ENCODE data around the gene REP15. TPM values are rescaled to one million over a fixed set of nuclear protein-coding genes. Genes with fewer than 3 reads are reported as not detected.

Gene REP15
- total and polyA plus RNA-seq, 2 of the 4 experiments (the other 2 are of a cell fraction) = 0.48 to 2.2 TPM

DNA sequence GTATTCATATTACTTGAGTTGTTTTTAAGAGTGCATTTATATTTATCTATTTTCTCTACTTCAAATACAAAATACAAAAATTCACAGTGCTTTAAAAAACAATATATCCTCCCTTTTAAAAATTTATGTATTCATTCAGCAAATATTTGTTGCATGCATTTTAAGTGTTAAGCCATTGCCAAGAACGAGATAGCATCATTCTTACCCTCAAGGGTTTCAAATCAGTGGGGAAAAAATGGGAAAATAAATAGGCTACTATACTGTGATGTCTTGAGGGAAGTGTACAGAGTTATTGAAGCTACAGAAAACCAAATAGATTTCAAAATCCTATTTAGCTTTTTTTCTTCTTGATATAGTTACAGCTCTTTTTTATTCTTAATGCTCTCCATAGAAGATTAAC lies 37.5 kb downstream of the REP15 start:
- no peak overlapping the region for H3K4ac ChIP-seq (ENCODE audit: low read depth, low read length)
- in situ Hi-C loops (cut with MboI; ENCODE audit: low sequenced_read_pairs) = loop anchor here (5.0 to 25.0 kb wide), 3 partner anchors 214 to 1254 kb away; no protein-coding TSS in a partner anchor
- no peak overlapping the region for H2BK15ac ChIP-seq (ENCODE audit: low read depth, low read length)
- no peak overlapping the region for H3K23ac ChIP-seq (ENCODE audit: low read depth, low read length)
- no peak overlapping the region for H2AK9ac ChIP-seq (replicated peaks; ENCODE audit: low read depth, low read length, poor library complexity)
- H3K79me1 ChIP-seq (ENCODE audit: low read depth in 1 of 2, low read length in 2 of 2) = peaks cover 0 to 11% of the 10 kb centered on the region in 2 experiments; a peak in 3 of 4 replicates
- CTCF ChIA-PET = interaction anchor here (0.7 to 2.1 kb wide), 9 partner anchors 9 to 386 kb away, joined by 3 to 11 read pairs (median 4); no protein-coding TSS in a partner anchor
- no peak overlapping the region for H2BK20ac ChIP-seq (ENCODE audit: low read depth, low read length)
- no peaks in the 10 kb centered on the region for H3K9me3 ChIP-seq (ENCODE audit: control insufficient read depth, insufficient read depth, low read length)
- no peak for DNase-seq
- H3K27me3 ChIP-seq (ENCODE audit: control insufficient read depth, insufficient read depth, low read length) = no peaks in the 10 kb centered on the region
- dilution Hi-C loops (cut with HindIII; ENCODE audit: low sequenced_read_pairs, unreplicated experiment) = no loop called here
- no peak overlapping the region for H4K5ac ChIP-seq (ENCODE audit: low read depth, low read length)
- no peak overlapping the region for H2AK5ac ChIP-seq (ENCODE audit: low read depth, low read length)
- H4K8ac ChIP-seq (ENCODE audit: low read depth in 2 of 2, low read length in 2 of 2) = no peak overlapping the region
- H3K4me2 ChIP-seq (ENCODE audit: low read depth, low read length) = no peak overlapping the region
- POLR2A ChIA-PET (ENCODE audit: unreplicated experiment) = no interaction called here
- WGBS, 2 experiments (ENCODE audit: extremely low coverage in 2 of 2, insufficient read length in 1 of 2) = no CpG with 5 or more reads among the region's 1 CpG
- H4K20me1 ChIP-seq (ENCODE audit: insufficient read depth, low read length) = no peaks in the 10 kb centered on the region
- no peak overlapping the region for H3K56ac ChIP-seq (ENCODE audit: extremely low read depth, insufficient read depth, low read length)
- H4K91ac ChIP-seq (ENCODE audit: insufficient read depth, low read depth, low read length) = no peak overlapping the region
- H3K27ac ChIP-seq (ENCODE audit: insufficient read depth, low read length) = no peak overlapping the region
- TF ChIP-seq CHD1 (IDR thresholded peaks at IDR 0.05; ENCODE audit: low read depth, low read length) (no peak), BHLHE40 (IDR thresholded peaks at IDR 0.05; ENCODE audit: low read depth, low read length) (no peak), NFE2L2 (IDR thresholded peaks at IDR 0.05; ENCODE audit: low read depth, low read length) (no peak), RAD21 (IDR thresholded peaks at IDR 0.05; ENCODE audit: low read length) (no peak), MXI1 (IDR thresholded peaks at IDR 0.05; ENCODE audit: borderline replicate concordance, low read depth, low read length) (no peak), SMC3 (IDR thresholded peaks at IDR 0.05; ENCODE audit: low read depth, low read length) (no peak), MAFK (IDR thresholded peaks at IDR 0.05; ENCODE audit: low read depth, low read length) (no peak), FOS (IDR thresholded peaks at IDR 0.05; ENCODE audit: low read depth, low read length) (no peak), CEBPB (IDR thresholded peaks at IDR 0.05; ENCODE audit: low read depth, low read length) (no peak), MAZ (IDR thresholded peaks at IDR 0.05; ENCODE audit: borderline replicate concordance, low read depth, low read length) (no peak), POLR2A (IDR thresholded peaks at IDR 0.05; ENCODE audit: low read depth, low read length) (no peak)
- TF ChIP-seq, protein P1, sequence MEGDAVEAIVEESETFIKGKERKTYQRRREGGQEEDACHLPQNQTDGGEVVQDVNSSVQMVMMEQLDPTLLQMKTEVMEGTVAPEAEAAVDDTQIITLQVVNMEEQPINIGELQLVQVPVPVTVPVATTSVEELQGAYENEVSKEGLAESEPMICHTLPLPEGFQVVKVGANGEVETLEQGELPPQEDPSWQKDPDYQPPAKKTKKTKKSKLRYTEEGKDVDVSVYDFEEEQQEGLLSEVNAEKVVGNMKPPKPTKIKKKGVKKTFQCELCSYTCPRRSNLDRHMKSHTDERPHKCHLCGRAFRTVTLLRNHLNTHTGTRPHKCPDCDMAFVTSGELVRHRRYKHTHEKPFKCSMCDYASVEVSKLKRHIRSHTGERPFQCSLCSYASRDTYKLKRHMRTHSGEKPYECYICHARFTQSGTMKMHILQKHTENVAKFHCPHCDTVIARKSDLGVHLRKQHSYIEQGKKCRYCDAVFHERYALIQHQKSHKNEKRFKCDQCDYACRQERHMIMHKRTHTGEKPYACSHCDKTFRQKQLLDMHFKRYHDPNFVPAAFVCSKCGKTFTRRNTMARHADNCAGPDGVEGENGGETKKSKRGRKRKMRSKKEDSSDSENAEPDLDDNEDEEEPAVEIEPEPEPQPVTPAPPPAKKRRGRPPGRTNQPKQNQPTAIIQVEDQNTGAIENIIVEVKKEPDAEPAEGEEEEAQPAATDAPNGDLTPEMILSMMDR (conservative IDR thresholded peaks at IDR 0.05; ENCODE audit: low read depth, low read length) = no peak
- TF ChIP-seq, protein P2, sequence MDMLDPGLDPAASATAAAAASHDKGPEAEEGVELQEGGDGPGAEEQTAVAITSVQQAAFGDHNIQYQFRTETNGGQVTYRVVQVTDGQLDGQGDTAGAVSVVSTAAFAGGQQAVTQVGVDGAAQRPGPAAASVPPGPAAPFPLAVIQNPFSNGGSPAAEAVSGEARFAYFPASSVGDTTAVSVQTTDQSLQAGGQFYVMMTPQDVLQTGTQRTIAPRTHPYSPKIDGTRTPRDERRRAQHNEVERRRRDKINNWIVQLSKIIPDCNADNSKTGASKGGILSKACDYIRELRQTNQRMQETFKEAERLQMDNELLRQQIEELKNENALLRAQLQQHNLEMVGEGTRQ (IDR thresholded peaks at IDR 0.05; ENCODE audit: low read depth, low read length) = no peak
- H2BK120ac ChIP-seq (ENCODE audit: low read depth, low read length) = no peak overlapping the region
- intact Hi-C loops (cut with micrococcal nuclease) = loop anchor here (1.0 to 10.0 kb wide), 6 partner anchors 89 to 1261 kb away; no protein-coding TSS in a partner anchor
- H3K18ac ChIP-seq (ENCODE audit: low read depth, low read length) = no peak overlapping the region
- H3K14ac ChIP-seq (replicated peaks; ENCODE audit: low read depth, low read length) = no peak overlapping the region
- no peak overlapping the region for H2BK5ac ChIP-seq (ENCODE audit: low read depth, low read length, poor library complexity, severe bottlenecking)
- no peak overlapping the region for H3K9ac ChIP-seq (ENCODE audit: low read depth, low read length)
- H3K9me1 ChIP-seq (ENCODE audit: insufficient read depth, low read length) = no peaks in the 10 kb centered on the region; the same call in 1 of the 2 replicates
- no peak overlapping the region for H2AFZ ChIP-seq (replicated peaks; ENCODE audit: low read length, poor library complexity)
- no peaks in the 10 kb centered on the region for H3K4me1 ChIP-seq (ENCODE audit: control insufficient read depth, insufficient read depth, low read length)
- ATAC-seq (ENCODE audit: low read depth) = no peak
- no peak overlapping the region for H3K4me3 ChIP-seq (ENCODE audit: insufficient read depth, low read depth, low read length)
- no TSS peak for BruUV-seq (replicated peaks)
- H3K36me3 ChIP-seq (ENCODE audit: control insufficient read depth, insufficient read depth, low read length) = peaks cover 17% of the 10 kb centered on the region

All from IMR-90 (cell line).